ENCODE results near the gene ZNF780A.
"Not testable (repeated sequence)": the region's sequence is repeated elsewhere in the genome, so short reads cannot be mapped to it uniquely, and the experiment has no call there.

The ZNF780A gene

DNA sequence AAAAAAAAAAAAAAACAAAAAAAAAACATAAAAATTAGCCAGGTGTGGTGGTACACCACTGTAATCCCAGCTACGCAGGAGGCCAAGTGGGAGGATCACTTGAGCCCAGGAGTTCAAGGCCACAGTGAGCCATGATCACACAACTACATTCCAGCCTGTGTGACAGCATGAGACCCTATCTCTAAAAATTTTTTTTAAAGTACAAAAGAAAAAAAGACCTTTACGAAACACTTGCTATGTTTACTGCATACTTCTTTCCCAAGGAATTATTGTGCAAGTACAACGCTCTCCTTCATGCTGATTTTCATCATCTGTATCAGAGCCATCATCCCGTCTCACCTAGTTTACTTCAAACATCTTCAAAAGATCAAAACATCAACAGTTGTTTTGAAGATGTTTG is 28.6 kb upstream of the ZNF780A start:
- ChIA-PET POLR2A (no interaction called here), CTCF (no interaction called here)
- Histone ChIP-seq H3K27ac (ENCODE audit: extremely low read depth, low read depth, low read length) (no peak overlapping the region), H3K4me3 (ENCODE audit: low read depth, low read length) (no peak overlapping the region), H3K4me1 (ENCODE audit: control insufficient read depth, insufficient read depth, low read length) (no peaks in the 10 kb centered on the region), H3K36me3 (ENCODE audit: control insufficient read depth in 2 of 2, insufficient read depth in 1 of 2, low read length in 2 of 2) (no peaks in the 10 kb centered on the region; a peak in 1 of 3 replicates), H3K9me3 (ENCODE audit: control insufficient read depth, insufficient read depth, low read depth, low read length) (no peaks in the 10 kb centered on the region; the same call in 1 of the 2 replicates)
- TF ChIP-seq ZNF202 (tag by site-specific recombination; IDR thresholded peaks at IDR 0.05; ENCODE audit: borderline replicate concordance) (no peak), SP2 (tag by site-specific recombination; IDR thresholded peaks at IDR 0.05) (no peak), ZBTB8A (tag by site-specific recombination; IDR thresholded peaks at IDR 0.05) (no peak)

DNA sequence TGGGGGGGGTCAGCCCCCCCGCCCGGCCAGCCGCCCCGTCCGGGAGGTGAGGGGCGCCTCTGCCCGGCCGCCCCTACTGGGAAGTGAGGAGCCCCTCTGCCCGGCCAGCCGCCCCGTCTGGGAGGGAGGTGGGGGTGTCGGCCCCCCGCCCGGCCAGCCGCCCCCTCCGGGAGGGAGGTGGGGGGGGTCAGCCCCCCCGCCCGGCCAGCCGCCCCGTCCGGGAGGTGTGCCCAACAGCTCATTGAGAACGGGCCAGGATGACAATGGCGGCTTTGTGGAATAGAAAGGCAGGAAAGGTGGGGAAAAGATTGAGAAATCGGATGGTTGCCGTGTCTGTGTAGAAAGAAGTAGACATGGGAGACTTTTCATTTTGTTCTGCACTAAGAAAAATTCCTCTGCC is 27.9 kb upstream of the ZNF780A start:
- H3K9me3 ChIP-seq (ENCODE audit: control insufficient read depth, insufficient read depth, low read depth, low read length); POLR2A ChIA-PET; H3K27ac ChIP-seq (ENCODE audit: extremely low read depth, low read depth, low read length); H3K36me3 ChIP-seq (ENCODE audit: control insufficient read depth in 2 of 2, insufficient read depth in 1 of 2, low read length in 2 of 2); H3K4me3 ChIP-seq (ENCODE audit: low read depth, low read length); CTCF ChIA-PET; H3K4me1 ChIP-seq (ENCODE audit: control insufficient read depth, insufficient read depth, low read length): not testable (repeated sequence)

DNA sequence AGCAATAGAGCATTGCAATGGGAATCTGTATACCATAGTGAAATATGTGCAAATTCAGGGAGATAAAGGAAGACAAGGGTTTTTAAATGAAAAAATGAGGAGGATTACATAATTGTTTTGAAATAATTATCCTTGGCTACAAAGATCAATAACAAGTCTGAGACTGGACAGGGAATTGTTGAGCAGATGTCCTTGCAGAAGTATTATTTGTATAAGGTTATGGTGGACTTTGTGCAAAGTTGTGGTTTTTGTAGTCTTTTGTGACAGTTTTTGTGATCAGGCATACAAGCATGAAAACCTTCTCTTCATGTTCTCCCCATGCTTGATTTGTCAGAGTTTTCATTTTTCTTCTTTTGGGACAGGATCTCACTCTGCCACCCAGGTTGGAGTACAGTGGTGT is 25.3 kb upstream of the ZNF780A start:
- POLR2A ChIA-PET: no interaction called here

More for the DNA sequence above, 25.3 kb upstream of the ZNF780A start:
- Histone ChIP-seq H3K9me3 (ENCODE audit: control insufficient read depth, insufficient read depth, low read depth, low read length) (peaks cover 3% of the 10 kb centered on the region; the same call in 1 of the 2 replicates), H3K27ac (ENCODE audit: extremely low read depth, low read depth, low read length) (no peak overlapping the region), H3K36me3 (ENCODE audit: control insufficient read depth in 2 of 2, insufficient read depth in 1 of 2, low read length in 2 of 2) (no peaks in the 10 kb centered on the region), H3K4me3 (ENCODE audit: low read depth, low read length) (no peak overlapping the region), H3K4me1 (ENCODE audit: control insufficient read depth, insufficient read depth, low read length) (no peaks in the 10 kb centered on the region)
- CTCF ChIA-PET: interaction anchor here (0.5 kb wide), 1 partner anchor 442 kb away, joined by 3 read pairs; no protein-coding TSS in a partner anchor
- no peak for TF ChIP-seq OSR2 (tag by site-specific recombination; IDR thresholded peaks at IDR 0.05)
- TF ChIP-seq ZNF155 (tag by site-specific recombination; IDR thresholded peaks at IDR 0.05): no peak
- TF ChIP-seq, protein P1, sequence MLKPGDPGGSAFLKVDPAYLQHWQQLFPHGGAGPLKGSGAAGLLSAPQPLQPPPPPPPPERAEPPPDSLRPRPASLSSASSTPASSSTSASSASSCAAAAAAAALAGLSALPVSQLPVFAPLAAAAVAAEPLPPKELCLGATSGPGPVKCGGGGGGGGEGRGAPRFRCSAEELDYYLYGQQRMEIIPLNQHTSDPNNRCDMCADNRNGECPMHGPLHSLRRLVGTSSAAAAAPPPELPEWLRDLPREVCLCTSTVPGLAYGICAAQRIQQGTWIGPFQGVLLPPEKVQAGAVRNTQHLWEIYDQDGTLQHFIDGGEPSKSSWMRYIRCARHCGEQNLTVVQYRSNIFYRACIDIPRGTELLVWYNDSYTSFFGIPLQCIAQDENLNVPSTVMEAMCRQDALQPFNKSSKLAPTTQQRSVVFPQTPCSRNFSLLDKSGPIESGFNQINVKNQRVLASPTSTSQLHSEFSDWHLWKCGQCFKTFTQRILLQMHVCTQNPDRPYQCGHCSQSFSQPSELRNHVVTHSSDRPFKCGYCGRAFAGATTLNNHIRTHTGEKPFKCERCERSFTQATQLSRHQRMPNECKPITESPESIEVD (tag by site-specific recombination; IDR thresholded peaks at IDR 0.05): no peak
- TF ChIP-seq ZNF132 (tag by site-specific recombination; IDR thresholded peaks at IDR 0.05; ENCODE audit: borderline replicate concordance): no peak
- TF ChIP-seq ZNF169 (tag by site-specific recombination; IDR thresholded peaks at IDR 0.05): no peak
- TF ChIP-seq ZNF624 (tag by site-specific recombination; IDR thresholded peaks at IDR 0.05): no peak
- no peak for TF ChIP-seq SCRT1 (tag by site-specific recombination; IDR thresholded peaks at IDR 0.05; ENCODE audit: borderline replicate concordance)
- TF ChIP-seq, protein P2, sequence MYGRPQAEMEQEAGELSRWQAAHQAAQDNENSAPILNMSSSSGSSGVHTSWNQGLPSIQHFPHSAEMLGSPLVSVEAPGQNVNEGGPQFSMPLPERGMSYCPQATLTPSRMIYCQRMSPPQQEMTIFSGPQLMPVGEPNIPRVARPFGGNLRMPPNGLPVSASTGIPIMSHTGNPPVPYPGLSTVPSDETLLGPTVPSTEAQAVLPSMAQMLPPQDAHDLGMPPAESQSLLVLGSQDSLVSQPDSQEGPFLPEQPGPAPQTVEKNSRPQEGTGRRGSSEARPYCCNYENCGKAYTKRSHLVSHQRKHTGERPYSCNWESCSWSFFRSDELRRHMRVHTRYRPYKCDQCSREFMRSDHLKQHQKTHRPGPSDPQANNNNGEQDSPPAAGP (tag by site-specific recombination; IDR thresholded peaks at IDR 0.05): no peak
- no peak for TF ChIP-seq ZNF610 (tag by site-specific recombination; IDR thresholded peaks at IDR 0.05; ENCODE audit: borderline replicate concordance)
- TF ChIP-seq ZNF629 (tag by site-specific recombination; IDR thresholded peaks at IDR 0.05): no peak
- TF ChIP-seq ZNF768 (tag by site-specific recombination; IDR thresholded peaks at IDR 0.05): no peak
- TF ChIP-seq, protein P3, sequence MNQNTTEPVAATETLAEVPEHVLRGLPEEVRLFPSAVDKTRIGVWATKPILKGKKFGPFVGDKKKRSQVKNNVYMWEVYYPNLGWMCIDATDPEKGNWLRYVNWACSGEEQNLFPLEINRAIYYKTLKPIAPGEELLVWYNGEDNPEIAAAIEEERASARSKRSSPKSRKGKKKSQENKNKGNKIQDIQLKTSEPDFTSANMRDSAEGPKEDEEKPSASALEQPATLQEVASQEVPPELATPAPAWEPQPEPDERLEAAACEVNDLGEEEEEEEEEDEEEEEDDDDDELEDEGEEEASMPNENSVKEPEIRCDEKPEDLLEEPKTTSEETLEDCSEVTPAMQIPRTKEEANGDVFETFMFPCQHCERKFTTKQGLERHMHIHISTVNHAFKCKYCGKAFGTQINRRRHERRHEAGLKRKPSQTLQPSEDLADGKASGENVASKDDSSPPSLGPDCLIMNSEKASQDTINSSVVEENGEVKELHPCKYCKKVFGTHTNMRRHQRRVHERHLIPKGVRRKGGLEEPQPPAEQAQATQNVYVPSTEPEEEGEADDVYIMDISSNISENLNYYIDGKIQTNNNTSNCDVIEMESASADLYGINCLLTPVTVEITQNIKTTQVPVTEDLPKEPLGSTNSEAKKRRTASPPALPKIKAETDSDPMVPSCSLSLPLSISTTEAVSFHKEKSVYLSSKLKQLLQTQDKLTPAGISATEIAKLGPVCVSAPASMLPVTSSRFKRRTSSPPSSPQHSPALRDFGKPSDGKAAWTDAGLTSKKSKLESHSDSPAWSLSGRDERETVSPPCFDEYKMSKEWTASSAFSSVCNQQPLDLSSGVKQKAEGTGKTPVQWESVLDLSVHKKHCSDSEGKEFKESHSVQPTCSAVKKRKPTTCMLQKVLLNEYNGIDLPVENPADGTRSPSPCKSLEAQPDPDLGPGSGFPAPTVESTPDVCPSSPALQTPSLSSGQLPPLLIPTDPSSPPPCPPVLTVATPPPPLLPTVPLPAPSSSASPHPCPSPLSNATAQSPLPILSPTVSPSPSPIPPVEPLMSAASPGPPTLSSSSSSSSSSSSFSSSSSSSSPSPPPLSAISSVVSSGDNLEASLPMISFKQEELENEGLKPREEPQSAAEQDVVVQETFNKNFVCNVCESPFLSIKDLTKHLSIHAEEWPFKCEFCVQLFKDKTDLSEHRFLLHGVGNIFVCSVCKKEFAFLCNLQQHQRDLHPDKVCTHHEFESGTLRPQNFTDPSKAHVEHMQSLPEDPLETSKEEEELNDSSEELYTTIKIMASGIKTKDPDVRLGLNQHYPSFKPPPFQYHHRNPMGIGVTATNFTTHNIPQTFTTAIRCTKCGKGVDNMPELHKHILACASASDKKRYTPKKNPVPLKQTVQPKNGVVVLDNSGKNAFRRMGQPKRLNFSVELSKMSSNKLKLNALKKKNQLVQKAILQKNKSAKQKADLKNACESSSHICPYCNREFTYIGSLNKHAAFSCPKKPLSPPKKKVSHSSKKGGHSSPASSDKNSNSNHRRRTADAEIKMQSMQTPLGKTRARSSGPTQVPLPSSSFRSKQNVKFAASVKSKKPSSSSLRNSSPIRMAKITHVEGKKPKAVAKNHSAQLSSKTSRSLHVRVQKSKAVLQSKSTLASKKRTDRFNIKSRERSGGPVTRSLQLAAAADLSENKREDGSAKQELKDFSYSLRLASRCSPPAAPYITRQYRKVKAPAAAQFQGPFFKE (tag by site-specific recombination; IDR thresholded peaks at IDR 0.05; ENCODE audit: borderline replicate concordance): no peak
- no peak for TF ChIP-seq ZNF561 (tag by site-specific recombination; IDR thresholded peaks at IDR 0.05; ENCODE audit: borderline replicate concordance)
- TF ChIP-seq SP3 (tag by site-specific recombination; IDR thresholded peaks at IDR 0.05): no peak
- TF ChIP-seq ZNF248 (tag by site-specific recombination; IDR thresholded peaks at IDR 0.05): no peak
- no peak for TF ChIP-seq HOXC10 (CRISPR knock-in tag; IDR thresholded peaks at IDR 0.05)
- TF ChIP-seq ZNF514 (tag by site-specific recombination; IDR thresholded peaks at IDR 0.05): no peak
- no peak for TF ChIP-seq ZNF530 (tag by site-specific recombination; IDR thresholded peaks at IDR 0.05; ENCODE audit: low read depth)

All from HEK293 (cell line).